Upper lobe of left lung (tissue), 6 donors: ENCODE results near the gene DDIT3. TPM values are rescaled to one million over a fixed set of nuclear protein-coding genes. Genes with fewer than 3 reads are reported as not detected.

Experiments
- ATAC-seq, 2 donors: fragments of 200-7000 bp; cut with Tn5 transposase; one replicate each; pipeline ENCODE4 v1.9.1; 2022; ENCODE audit warnings: mild to moderate bottlenecking in 2 of 2, moderate library complexity in 2 of 2; ENCODE audit not compliant: low FRiP score in 2 of 2
- DNase-seq, 2 donors: peaks; one replicate each; pipeline ENCODE4 v3.0.0-alpha.2; 2019 to 2020
- H3K27ac ChIP-seq, 4 donors: fragments of 200-600 bp; sonication (generic); one replicate each; pipeline ENCODE4 v1.5.1; 2016 to 2019
- H3K27me3 ChIP-seq, 4 donors: fragments of 200-600 bp; sonication (generic); one replicate each; pipeline ENCODE4 v1.5.1; 2017 to 2019
- H3K36me3 ChIP-seq, 4 donors: fragments of 200-600 bp; sonication (generic); one replicate each; pipeline ENCODE4 v1.5.1; 2016 to 2019
- H3K4me1 ChIP-seq, 4 donors: fragments of 200-600 bp; sonication (generic); one replicate each; pipeline ENCODE4 v1.5.1; 2018 to 2019
- H3K4me3 ChIP-seq, 4 donors: fragments of 200-600 bp; sonication (generic); one replicate each; pipeline ENCODE4 v1.5.1; 2017 to 2019; ENCODE audit warnings: mild to moderate bottlenecking in 2 of 4, moderate library complexity in 1 of 4
- H3K9me3 ChIP-seq, 4 donors: fragments of 200-600 bp; sonication (generic); one replicate each; pipeline ENCODE4 v1.5.1; 2018 to 2019
- CTCF ChIP-seq, 6 experiments: fragments of 450-650 bp in 4 of 6; fragments of 200-600 bp in 2 of 6; sonication (generic) in 2 of 6; IDR thresholded peaks; one replicate each; pipeline ENCODE4 v1.5.1; 2016 to 2019; ENCODE audit warnings: antibody characterized with exemption in 6 of 6
- EP300 ChIP-seq, 4 donors: sonication (generic); formaldehyde crosslinking; IDR thresholded peaks; one replicate each; pipeline ENCODE4 v1.5.1; 2017; ENCODE audit warnings: antibody characterized with exemption in 4 of 4, control low read depth in 2 of 4
- POLR2A ChIP-seq, 4 donors: fragments of 450-650 bp; IDR thresholded peaks; one replicate each; pipeline ENCODE4 v1.5.1; 2016 to 2017; ENCODE audit warnings: antibody characterized with exemption in 4 of 4, mild to moderate bottlenecking in 2 of 4
- POLR2AphosphoS5 ChIP-seq, 2 donors: sonication (generic); formaldehyde crosslinking; IDR thresholded peaks; one replicate each; pipeline ENCODE4 v1.5.1; 2017; ENCODE audit warnings: antibody characterized with exemption in 2 of 2
- WGBS, 2 donors: methylation state at CpG; one replicate each; pipeline ENCODE4 v1.1.5; 2017 to 2018; 5-methylcytosine and 5-hydroxymethylcytosine counted together
- total RNA-seq, 6 donors: library from RNA; depleted of rRNA in 4 of 6; stranded (reverse); fragments of >200 nt in 4 of 6; gene quantifications; one replicate each; pipeline versions ENCODE4 v1.1.0 to v1.2.1, GENCODE V29; 2016 to 2021
- donor health status: DM: no; HTN: no; CAD: no; lungs with moderate emphysema.
- donor health status: DM: no; HTN: yes; CAD: no; lungs with severe emphysema.

The DDIT3 gene
- total RNA-seq, 6 donors from 2014 or later = 26.1 to 45.1 (median 33.1) TPM

GRCh38 chr12:57474430-57474829 lies 45.9 kb downstream of the DDIT3 start:
- H3K27me3 ChIP-seq = peaks cover 0 to 24% (median 6%) of the 10 kb centered on the region in 4 donors
- peaks cover 13 to 37% (median 23%) of the 10 kb centered on the region in 4 donors for H3K4me1 ChIP-seq
- no peak for ATAC-seq
- no peak overlapping the region for H3K4me3 ChIP-seq
- DNase-seq = no peak
- 73 to 81% methylated on average over 7 to 8 of the region's 8 CpGs for WGBS, 2 donors
- no peak for TF ChIP-seq CTCF (IDR thresholded peaks at IDR 0.05)
- no peak for TF ChIP-seq POLR2AphosphoS5 (IDR thresholded peaks at IDR 0.05)
- TF ChIP-seq EP300 (IDR thresholded peaks at IDR 0.05) = no peak
- no peak for TF ChIP-seq POLR2A (IDR thresholded peaks at IDR 0.05)
- no peak overlapping the region for H3K27ac ChIP-seq
- H3K36me3 ChIP-seq = peaks cover 0 to 9% (median 1%) of the 10 kb centered on the region in 4 donors
- no peaks in the 10 kb centered on the region for H3K9me3 ChIP-seq

- no peak for ATAC-seq
- no peak overlapping the region for H3K4me3 ChIP-seq
- H3K36me3 ChIP-seq = peaks cover 0 to 13% (median 1%) of the 10 kb centered on the region in 4 donors
- no peak for TF ChIP-seq POLR2AphosphoS5 (IDR thresholded peaks at IDR 0.05)
- no peak for TF ChIP-seq EP300 (IDR thresholded peaks at IDR 0.05)
- no peak for DNase-seq
- no peaks in the 10 kb centered on the region for H3K9me3 ChIP-seq
- WGBS, 2 donors = 87 to 90% methylated on average over 5 of the region's 5 CpGs
- peaks cover 0 to 24% (median 6%) of the 10 kb centered on the region in 4 donors for H3K27me3 ChIP-seq
- peaks cover 13 to 35% (median 19%) of the 10 kb centered on the region in 4 donors for H3K4me1 ChIP-seq
- no peak overlapping the region for H3K27ac ChIP-seq
These were observed 46.4 kb downstream of the DDIT3 start for GRCh38 chr12:57473886-57474285.

- WGBS, 2 donors = 69 to 73% methylated on average over 3 of the region's 3 CpGs
- ATAC-seq = no peak
These were observed 46.9 kb downstream of the DDIT3 start for GRCh38 chr12:57473392-57473791.

GRCh38 chr12:57472391-57472790 lies 47.9 kb downstream of the DDIT3 start:
- peaks cover 0 to 24% (median 6%) of the 10 kb centered on the region in 4 donors for H3K27me3 ChIP-seq
- 88 to 91% methylated on average over 3 of the region's 3 CpGs for WGBS, 2 donors
- TF ChIP-seq POLR2A (IDR thresholded peaks at IDR 0.05) (no peak), CTCF (IDR thresholded peaks at IDR 0.05) (no peak), EP300 (IDR thresholded peaks at IDR 0.05) (no peak), POLR2AphosphoS5 (IDR thresholded peaks at IDR 0.05) (no peak)
- no peaks in the 10 kb centered on the region for H3K9me3 ChIP-seq
- no peak overlapping the region for H3K4me3 ChIP-seq
- peaks cover 13 to 25% (median 19%) of the 10 kb centered on the region in 4 donors for H3K4me1 ChIP-seq
- ATAC-seq (no peak), DNase-seq (no peak)
- H3K36me3 ChIP-seq = peaks cover 0 to 14% (median 1%) of the 10 kb centered on the region in 4 donors
- no peak overlapping the region for H3K27ac ChIP-seq

More at GRCh38 chr12:57473392-57473791, 46.9 kb downstream of the DDIT3 start:
- peaks cover 0 to 14% (median 1%) of the 10 kb centered on the region in 4 donors for H3K36me3 ChIP-seq
- no peaks in the 10 kb centered on the region for H3K9me3 ChIP-seq
- H3K4me3 ChIP-seq = no peak overlapping the region
- peaks cover 13 to 30% (median 19%) of the 10 kb centered on the region in 4 donors for H3K4me1 ChIP-seq
- no peak overlapping the region for H3K27ac ChIP-seq
- H3K27me3 ChIP-seq = peaks cover 0 to 24% (median 6%) of the 10 kb centered on the region in 4 donors
- no peak for DNase-seq
- TF ChIP-seq CTCF (IDR thresholded peaks at IDR 0.05) (no peak), EP300 (IDR thresholded peaks at IDR 0.05) (no peak), POLR2AphosphoS5 (IDR thresholded peaks at IDR 0.05) (no peak), POLR2A (IDR thresholded peaks at IDR 0.05) (no peak)

GRCh38 chr12:57471661-57472060 lies 48.7 kb downstream of the DDIT3 start:
- DNase-seq (no peak), ATAC-seq (no peak)
- TF ChIP-seq POLR2AphosphoS5 (IDR thresholded peaks at IDR 0.05) (no peak), CTCF (IDR thresholded peaks at IDR 0.05) (no peak), POLR2A (IDR thresholded peaks at IDR 0.05) (no peak), EP300 (IDR thresholded peaks at IDR 0.05) (no peak)
- 84 to 86% methylated on average over 2 to 3 of the region's 3 CpGs for WGBS, 2 donors
- no peak overlapping the region for H3K4me3 ChIP-seq
- H3K4me1 ChIP-seq = peaks cover 13 to 23% (median 19%) of the 10 kb centered on the region in 4 donors
- H3K36me3 ChIP-seq = peaks cover 0 to 14% (median 1%) of the 10 kb centered on the region in 4 donors
- H3K27me3 ChIP-seq = peaks cover 0 to 23% (median 5%) of the 10 kb centered on the region in 4 donors
- H3K27ac ChIP-seq = no peak overlapping the region
- H3K9me3 ChIP-seq = no peaks in the 10 kb centered on the region
